Activated CD4-positive, alpha-beta memory T cell treated with anti-CD3 and anti-CD28 coated beads, Interleukin-2, amount 10 ng/mL, durations not matched to agents 7 days and 5 days (primary cell): ENCODE data around the gene TXNDC12. TPM values are rescaled to one million over a fixed set of nuclear protein-coding genes. Genes with fewer than 3 reads are reported as not detected.
"Not testable (repeated sequence)": the region's sequence is repeated elsewhere in the genome, so short reads cannot be mapped to it uniquely, and the experiment has no call there.

Experiments used
- CTCF ChIA-PET: fragments of 350-600 bp; sonication (Branson Sonifier 250); formaldehyde crosslinking; loops from one replicate; lab custom pipeline; 2021; ENCODE audit warnings: antibody characterized with exemption, inconsistent platforms; lab: Charles Lee
- POLR2A ChIA-PET: fragments of 350-600 bp; sonication (Branson Sonifier 250); formaldehyde crosslinking; loops from one replicate; lab custom pipeline; 2021; ENCODE audit warnings: antibody characterized with exemption; lab: Charles Lee
- DNase-seq: peaks from one replicate; pipeline ENCODE4 v3.0.0-alpha.2; 2020
- H3K27ac Mint-ChIP-seq: one replicate; pipeline ENCODE4 v1.8.0; 2021; ENCODE audit warnings: mild to moderate bottlenecking, mixed read lengths
- H3K27me3 Mint-ChIP-seq: one replicate; pipeline ENCODE4 v1.8.0; 2021; ENCODE audit warnings: mixed read lengths
- H3K36me3 Mint-ChIP-seq: one replicate; pipeline ENCODE4 v1.8.0; 2021; ENCODE audit warnings: low read depth, mixed read lengths
- H3K4me1 Mint-ChIP-seq: one replicate; pipeline ENCODE4 v1.8.0; 2021; ENCODE audit warnings: mixed read lengths
- H3K4me3 Mint-ChIP-seq: one replicate; pipeline ENCODE4 v1.8.0; 2021; ENCODE audit warnings: mild to moderate bottlenecking, mixed read lengths
- H3K9me3 Mint-ChIP-seq: one replicate; pipeline ENCODE4 v1.8.0; 2021; ENCODE audit warnings: mixed read lengths
- total RNA-seq, 2 experiments: library from RNA; stranded (reverse); gene quantifications; one replicate each; pipeline ENCODE4 v1.2.3, GENCODE V29; 2021

Gene TXNDC12
- total RNA-seq, 2 experiments from 2014 or later, result 56.6 to 63.5 TPM

DNA sequence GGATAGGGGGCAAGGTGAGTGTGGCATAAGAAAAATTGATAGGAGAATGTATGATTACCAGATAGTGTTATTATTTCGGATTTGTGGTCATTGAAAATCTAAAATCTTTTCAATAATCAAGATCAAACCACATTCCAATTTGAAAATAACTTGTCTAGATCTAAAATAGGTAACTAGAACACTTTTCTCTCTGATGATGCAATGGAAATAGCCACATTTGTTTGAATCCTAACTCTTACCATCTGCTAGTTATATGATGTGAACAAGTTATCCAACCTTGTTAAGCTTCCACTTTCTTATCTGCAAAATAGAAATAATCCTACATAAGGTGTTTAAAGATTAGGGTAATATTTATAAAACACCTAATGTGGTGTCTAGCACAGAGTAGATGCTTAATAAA lies 4.9 kb upstream of the TXNDC12 start:
- Mint-ChIP-seq H3K9me3 (no peaks in the 10 kb centered on the region), H3K36me3 (peaks cover 41% of the 10 kb centered on the region), H3K4me3 (no peak overlapping the region), H3K27ac (no peak overlapping the region), H3K27me3 (no peaks in the 10 kb centered on the region), H3K4me1 (peaks cover 40% of the 10 kb centered on the region)
- DNase-seq, result no peak
- CTCF ChIA-PET, result interaction anchor here (1.4 kb wide), 1 partner anchor 26 kb away, joined by 5 read pairs; the partner anchor contains the start of gene KTI12
- POLR2A ChIA-PET, result interaction anchor here (1.4 to 2.2 kb wide), 2 partner anchors 26 to 344 kb away, joined by 6 to 7 read pairs; partner anchors contain the start of genes KTI12, ORC1 and PRPF38A

DNA sequence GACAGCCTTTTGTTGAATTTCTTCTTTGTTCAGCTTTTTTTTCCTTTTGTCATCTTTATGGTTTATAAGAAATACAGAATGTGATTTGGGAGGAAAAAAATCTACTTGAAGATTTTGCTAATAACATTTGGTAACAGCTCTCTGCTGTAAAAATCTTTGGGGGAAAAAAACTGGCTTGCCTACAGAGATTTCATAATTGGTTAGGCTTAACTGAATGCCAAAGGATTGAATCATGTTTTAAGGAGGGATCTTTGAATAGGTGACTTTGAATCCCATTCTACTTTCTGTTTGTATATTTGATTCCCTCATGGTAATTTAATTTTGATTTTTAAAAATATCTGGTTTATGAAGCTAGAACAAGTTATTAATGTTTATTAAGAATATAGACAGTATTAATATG lies 4.3 kb upstream of the TXNDC12 start:
- Mint-ChIP-seq H3K9me3 (no peaks in the 10 kb centered on the region), H3K4me1 (peaks cover 45% of the 10 kb centered on the region), H3K27ac (no peak overlapping the region), H3K27me3 (no peaks in the 10 kb centered on the region), H3K36me3 (peaks cover 45% of the 10 kb centered on the region), H3K4me3 (no peak overlapping the region)
- no peak for DNase-seq
- CTCF ChIA-PET, result no interaction called here
- POLR2A ChIA-PET, result interaction anchor here (1.4 to 2.2 kb wide), 2 partner anchors 25 to 345 kb away, joined by 6 to 7 read pairs; partner anchors contain the start of genes KTI12, ORC1 and PRPF38A

DNA sequence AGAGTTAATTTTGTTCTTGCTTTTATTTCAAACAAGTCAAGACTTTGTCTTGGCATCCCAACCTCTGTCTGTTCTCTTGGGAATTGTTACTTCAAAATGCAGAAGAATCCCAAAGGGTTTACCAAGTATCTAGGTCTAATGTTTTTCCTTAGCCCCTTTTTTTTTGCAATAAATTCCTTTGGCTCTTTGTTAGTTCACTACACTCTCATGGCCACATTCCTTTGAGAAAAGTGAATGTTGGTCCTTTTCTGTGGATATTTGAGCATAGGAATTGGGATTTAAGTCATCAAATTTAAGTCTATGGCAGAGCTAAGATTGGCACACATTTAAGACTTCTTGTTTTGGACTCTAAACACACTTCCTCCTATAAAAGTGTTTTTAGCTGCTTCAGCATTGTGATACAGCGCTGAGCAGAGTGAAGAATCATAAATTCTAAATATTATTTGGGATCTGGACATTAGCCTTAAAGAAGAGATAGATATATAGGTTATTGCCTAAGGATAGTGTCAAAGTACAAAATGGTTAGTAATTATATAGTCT lies 3.0 kb upstream of the TXNDC12 start:
- POLR2A ChIA-PET, result interaction anchor here (3.4 to 6.2 kb wide), 2 partner anchors 25 to 308 kb away, joined by 11 to 64 read pairs; partner anchors contain the start of genes CC2D1B and KTI12
- CTCF ChIA-PET, result interaction anchor here (1.1 kb wide), 1 partner anchor 54 kb away, joined by 3 read pairs; no protein-coding TSS in a partner anchor
- Mint-ChIP-seq H3K4me1 (peaks cover 52% of the 10 kb centered on the region), H3K4me3 (peak overlapping the region; percentile 88), H3K27me3 (no peaks in the 10 kb centered on the region), H3K9me3 (no peaks in the 10 kb centered on the region), H3K27ac (no peak overlapping the region), H3K36me3 (peaks cover 38% of the 10 kb centered on the region)
- no peak for DNase-seq

DNA sequence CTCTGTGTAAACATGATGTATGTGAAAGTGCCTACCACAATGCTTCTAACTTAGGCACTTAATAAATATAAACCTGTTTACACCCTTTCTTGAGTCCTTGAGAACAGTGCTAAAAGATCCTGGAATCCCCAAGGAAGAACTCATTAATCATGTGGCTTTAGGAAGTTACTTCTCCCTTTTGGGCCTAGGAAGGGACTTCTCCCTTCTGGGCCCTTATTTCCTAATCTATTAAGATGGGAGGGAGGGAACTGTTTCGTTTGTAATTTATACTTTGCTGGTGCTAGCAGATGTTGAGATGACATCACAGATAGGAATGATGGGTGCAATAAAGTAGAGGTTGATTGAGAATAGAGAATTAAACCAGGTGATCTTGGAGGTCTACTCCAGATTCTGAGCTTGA lies 2.3 kb upstream of the TXNDC12 start:
- CTCF ChIA-PET, result interaction anchor here (1.1 to 1.4 kb wide), 2 partner anchors 24 to 54 kb away, joined by 3 read pairs; partner anchors contain the start of gene KTI12
- peaks cover 37% of the 10 kb centered on the region for H3K36me3 Mint-ChIP-seq

GRCh38 chr1:52056937-52057231 lies 1.9 kb upstream of the TXNDC12 start:
- Mint-ChIP-seq H3K36me3 (peaks cover 40% of the 10 kb centered on the region), H3K27ac (peak overlapping the region; percentile 94), H3K4me3 (peak overlapping the region; percentile 88), H3K27me3 (no peaks in the 10 kb centered on the region), H3K4me1 (peaks cover 61% of the 10 kb centered on the region), H3K9me3 (no peaks in the 10 kb centered on the region)
- CTCF ChIA-PET, result interaction anchor here (1.1 to 1.4 kb wide), 3 partner anchors 23 to 308 kb away, joined by 3 read pairs; partner anchors contain the start of gene KTI12
- POLR2A ChIA-PET, result interaction anchor here (0.6 to 6.2 kb wide), 9 partner anchors 8 to 367 kb away, joined by 3 to 64 read pairs (median 8); partner anchors contain the start of genes CC2D1B, KTI12, NRDC and ORC1
- DNase-seq, result no peak

More for the DNA sequence above, 2.3 kb upstream of the TXNDC12 start:
- H3K4me3 Mint-ChIP-seq, result peak overlapping the region; percentile 88
- no peaks in the 10 kb centered on the region for H3K27me3 Mint-ChIP-seq
- peak overlapping the region; percentile 94 for H3K27ac Mint-ChIP-seq
- no peak for DNase-seq
- H3K4me1 Mint-ChIP-seq, result peaks cover 58% of the 10 kb centered on the region
- H3K9me3 Mint-ChIP-seq, result no peaks in the 10 kb centered on the region
- POLR2A ChIA-PET, result interaction anchor here (0.6 to 6.2 kb wide), 8 partner anchors 8 to 367 kb away, joined by 3 to 64 read pairs (median 9); partner anchors contain the start of genes CC2D1B, KTI12, NRDC and ORC1

DNA sequence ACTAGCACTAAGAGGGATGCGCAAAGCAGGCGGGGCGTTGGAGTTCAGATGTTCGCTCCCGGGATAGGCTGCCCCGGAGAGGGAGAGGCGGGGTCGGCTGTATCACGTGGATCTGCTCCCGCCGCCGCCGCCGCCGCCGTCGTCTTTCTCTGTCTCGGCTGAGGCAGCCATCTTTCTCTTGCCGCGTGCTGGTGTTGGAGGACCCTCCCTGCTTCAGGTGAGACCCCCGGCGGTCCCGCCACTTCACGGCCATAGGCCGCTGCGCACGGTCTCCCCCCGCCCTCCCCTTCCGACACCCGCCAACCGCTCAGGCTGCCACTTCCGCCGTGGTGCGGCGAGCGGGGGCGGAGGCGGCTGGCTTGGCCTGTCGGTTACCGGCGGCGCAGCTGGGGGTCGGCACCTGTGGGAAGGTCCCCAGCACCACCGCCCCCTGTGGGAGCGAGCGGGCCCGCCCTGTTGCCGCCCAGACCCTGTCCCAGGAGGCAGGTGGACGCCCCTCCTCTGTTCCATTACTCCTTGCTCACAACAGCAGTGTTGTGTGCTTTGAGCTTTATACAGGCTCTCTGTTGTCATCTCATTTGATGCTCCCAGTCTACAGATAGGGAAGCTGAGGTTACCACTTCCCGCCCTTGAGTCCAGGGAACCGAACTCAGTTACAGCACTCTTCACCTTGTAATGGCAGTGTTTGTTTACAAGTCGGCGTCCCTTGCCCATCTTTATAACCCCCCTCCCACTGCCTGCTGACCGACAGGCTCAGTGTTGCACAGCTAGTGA lies 1.4 kb upstream of the TXNDC12 start, which contains the start of gene BTF3L4:
Gene BTF3L4, plus strand, starts transcription at position 133 of the 774 bp plus-strand sequence. CDS start 3,553 bp downstream, outside the sequence.
- Mint-ChIP-seq H3K4me1 (peaks cover 61% of the 10 kb centered on the region), H3K4me3 (peak within 1 kb of the TSS; percentile 88), H3K36me3 (peaks cover 40% of the 10 kb centered on the region), H3K27me3 (no peaks in the 10 kb centered on the region), H3K27ac (peak within 1 kb of the TSS; percentile 94), H3K9me3 (no peaks in the 10 kb centered on the region)
- CTCF ChIA-PET, result interaction anchor here (0.5 to 1.4 kb wide), 4 partner anchors 23 to 616 kb away, joined by 3 to 5 read pairs (median 3); partner anchors contain the start of gene KTI12
- DNase-seq, result peak; percentile 96
- POLR2A ChIA-PET, result interaction anchor here (0.6 to 6.2 kb wide), 13 partner anchors 9 to 368 kb away, joined by 3 to 64 read pairs (median 3); partner anchors contain the start of genes CC2D1B, KTI12, NRDC and ORC1

DNA sequence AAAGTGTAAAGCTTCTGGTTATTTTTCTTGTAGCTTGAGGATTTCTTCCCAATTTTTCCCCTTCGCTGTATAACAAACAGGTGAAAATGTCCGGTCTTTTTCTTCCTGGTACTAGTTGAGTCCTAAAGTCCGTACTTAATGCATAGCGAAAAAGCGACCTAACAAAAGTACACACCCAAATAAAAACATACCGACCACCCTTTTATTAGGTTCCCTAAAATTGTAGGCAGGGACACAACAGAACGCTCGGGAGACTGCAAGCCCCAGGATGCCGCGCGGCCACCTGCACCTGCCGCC lies 823 bp upstream of the TXNDC12 start:
- ChIA-PET CTCF (interaction anchor here (0.5 to 1.4 kb wide), 4 partner anchors 22 to 615 kb away, joined by 3 to 5 read pairs (median 3); partner anchors contain the start of gene KTI12), POLR2A (interaction anchor here (0.7 to 6.2 kb wide), 11 partner anchors 9 to 368 kb away, joined by 3 to 64 read pairs (median 6); partner anchors contain the start of genes CC2D1B, KTI12, NRDC and ORC1)
- Mint-ChIP-seq H3K36me3 (peaks cover 39% of the 10 kb centered on the region), H3K4me1 (peaks cover 63% of the 10 kb centered on the region), H3K27me3 (no peaks in the 10 kb centered on the region), H3K9me3 (no peaks in the 10 kb centered on the region), H3K27ac (peak overlapping the region; percentile 88), H3K4me3 (peak overlapping the region; percentile 88)
- no peak for DNase-seq

- Mint-ChIP-seq H3K4me1 (peaks cover 53% of the 10 kb centered on the region), H3K9me3 (no peaks in the 10 kb centered on the region), H3K27ac (peak overlapping the region; percentile 88), H3K27me3 (no peaks in the 10 kb centered on the region), H3K36me3 (peaks cover 27% of the 10 kb centered on the region), H3K4me3 (peak overlapping the region; percentile 88)
- CTCF ChIA-PET, result no interaction called here
- POLR2A ChIA-PET, result interaction anchor here (0.6 to 6.2 kb wide), 8 partner anchors 22 to 499 kb away, joined by 3 to 64 read pairs (median 8); partner anchors contain the start of genes CC2D1B, KTI12, NRDC and ORC1
- no peak for DNase-seq
Measured at GRCh38 chr1:52054496-52055065, 410 bp downstream of the TXNDC12 start.

DNA sequence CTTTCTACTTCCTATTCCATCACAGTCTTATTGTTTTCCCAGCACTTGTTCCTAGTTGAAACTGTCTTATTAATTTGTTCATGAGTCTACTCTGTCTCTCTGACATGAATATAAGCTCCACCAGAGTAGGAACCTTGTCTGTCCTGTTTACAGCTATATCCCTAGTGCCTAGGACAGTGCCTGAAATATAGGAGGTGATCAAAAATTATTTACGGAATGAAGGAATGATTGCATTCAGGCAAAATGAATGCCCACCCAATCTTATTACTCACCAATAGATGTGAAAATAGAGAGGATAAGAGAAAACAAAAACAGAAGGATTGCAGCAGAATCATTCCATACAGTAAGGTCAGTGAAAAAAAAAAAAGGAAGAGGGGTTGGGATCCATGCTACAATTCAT lies 1.1 kb downstream of the TXNDC12 start:
- H3K4me3 Mint-ChIP-seq, result peak overlapping the region; percentile 88
- H3K36me3 Mint-ChIP-seq, result peaks cover 23% of the 10 kb centered on the region
- H3K9me3 Mint-ChIP-seq, result no peaks in the 10 kb centered on the region
- no peaks in the 10 kb centered on the region for H3K27me3 Mint-ChIP-seq
- ChIA-PET POLR2A (interaction anchor here (6.2 kb wide), 1 partner anchor 21 kb away, joined by 64 read pairs; the partner anchor contains the start of gene KTI12), CTCF (no interaction called here)
- H3K27ac Mint-ChIP-seq, result peak overlapping the region; percentile 5
- H3K4me1 Mint-ChIP-seq, result peaks cover 47% of the 10 kb centered on the region
- DNase-seq, result no peak

DNA sequence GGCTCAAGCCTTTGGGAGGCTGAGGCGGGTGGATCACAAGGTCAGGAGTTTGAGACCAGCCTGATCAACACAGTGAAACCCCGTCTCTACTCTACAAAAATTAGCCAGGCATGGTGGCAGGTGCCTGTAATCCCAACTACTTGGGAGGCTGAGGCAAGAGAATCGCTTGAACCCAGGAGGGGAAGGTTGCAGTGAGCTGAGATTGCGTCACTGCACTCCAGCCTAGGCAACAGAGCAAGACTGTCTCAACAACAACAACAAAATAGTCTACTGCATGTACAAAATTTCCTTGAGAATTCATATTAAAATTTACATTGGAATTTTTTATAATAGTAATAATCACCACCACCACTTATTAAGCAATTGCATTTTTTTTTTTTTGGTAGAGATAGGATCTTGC lies 5.7 kb downstream of the TXNDC12 start:
- H3K9me3 Mint-ChIP-seq, DNase-seq, H3K4me3 Mint-ChIP-seq, H3K27me3 Mint-ChIP-seq, H3K27ac Mint-ChIP-seq, POLR2A ChIA-PET: not testable (repeated sequence)
- Mint-ChIP-seq H3K4me1 (peaks cover 26% of the 10 kb centered on the region), H3K36me3 (peaks cover 31% of the 10 kb centered on the region)
- CTCF ChIA-PET, result interaction anchor here (0.8 to 1.1 kb wide), 2 partner anchors 16 to 171 kb away, joined by 3 to 4 read pairs; partner anchors contain the start of gene KTI12

- H3K4me3 Mint-ChIP-seq, H3K4me1 Mint-ChIP-seq, H3K9me3 Mint-ChIP-seq, DNase-seq, H3K27ac Mint-ChIP-seq, H3K27me3 Mint-ChIP-seq, POLR2A ChIA-PET: not testable (repeated sequence)
- peaks cover 24% of the 10 kb centered on the region for H3K36me3 Mint-ChIP-seq
- CTCF ChIA-PET, result interaction anchor here (0.8 kb wide), 1 partner anchor 164 kb away, joined by 4 read pairs; no protein-coding TSS in a partner anchor
Measured at GRCh38 chr1:52045666-52046195, 9.3 kb downstream of the TXNDC12 start.

DNA sequence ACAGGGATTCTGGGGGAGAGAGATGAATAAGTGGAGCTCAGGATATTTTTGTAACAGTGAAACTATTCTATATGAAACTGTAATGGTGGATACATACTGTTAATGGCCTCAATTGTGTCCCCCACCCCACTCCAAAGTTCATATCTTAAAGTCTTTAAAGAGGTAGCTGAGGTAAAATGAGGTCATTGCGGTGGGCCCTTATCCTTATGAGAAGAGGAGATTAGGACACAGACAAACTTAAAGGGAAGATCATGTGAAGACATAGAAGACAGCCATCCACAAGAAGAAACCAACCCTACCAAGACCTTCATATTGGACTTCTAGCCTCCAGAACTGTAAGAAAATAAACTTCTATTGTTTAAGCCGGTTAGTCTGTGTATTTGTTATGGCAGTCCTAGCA lies 9.8 kb downstream of the TXNDC12 start:
- ChIA-PET CTCF (interaction anchor here (0.6 to 0.8 kb wide), 2 partner anchors 27 to 163 kb away, joined by 3 to 4 read pairs; no protein-coding TSS in a partner anchor), POLR2A (interaction anchor here (1.2 kb wide), 1 partner anchor 11 kb away, joined by 3 read pairs; the partner anchor contains the start of gene BTF3L4)
- Mint-ChIP-seq H3K4me3 (no peak overlapping the region), H3K27ac (no peak overlapping the region), H3K27me3 (no peaks in the 10 kb centered on the region), H3K36me3 (peaks cover 24% of the 10 kb centered on the region), H3K4me1 (peaks cover 3% of the 10 kb centered on the region), H3K9me3 (no peaks in the 10 kb centered on the region)
- DNase-seq, result no peak
